Mucosa of rectum (tissue), 2 donors: Measurements from ENCODE around the gene MYO1E.

Source experiments
- H3K27ac ChIP-seq, 2 donors: one replicate each; pipeline ENCODE4 v1.7.0; 2013; ENCODE audit warnings: inconsistent platforms in 2 of 2, low read depth in 2 of 2, low read length in 2 of 2
- H3K27me3 ChIP-seq, 2 donors: one replicate each; pipeline ENCODE4 v1.7.0; 2013; ENCODE audit warnings: low read length in 2 of 2; ENCODE audit not compliant: control insufficient read depth in 2 of 2, insufficient read depth in 2 of 2
- H3K36me3 ChIP-seq, 2 donors: one replicate each; pipeline ENCODE4 v1.7.0; 2013; ENCODE audit warnings: low read length in 2 of 2; ENCODE audit not compliant: control insufficient read depth in 2 of 2, insufficient read depth in 2 of 2
- H3K4me1 ChIP-seq, 2 donors: one replicate each; pipeline ENCODE4 v1.7.0; 2013; ENCODE audit warnings: low read length in 2 of 2, mild to moderate bottlenecking in 1 of 2; ENCODE audit not compliant: control insufficient read depth in 2 of 2, insufficient read depth in 2 of 2
- H3K4me3 ChIP-seq, 2 donors: one replicate each; pipeline ENCODE4 v1.7.0; 2013; ENCODE audit warnings: low read length in 2 of 2
- H3K9ac ChIP-seq, 2 donors: one replicate each; pipeline ENCODE4 v1.7.0; 2013; ENCODE audit warnings: low read length in 2 of 2, low read depth in 1 of 2, mild to moderate bottlenecking in 1 of 2
- H3K9me3 ChIP-seq, 2 donors: one replicate each; pipeline ENCODE4 v1.7.0; 2013; ENCODE audit warnings: low read length in 2 of 2; ENCODE audit not compliant: control insufficient read depth in 2 of 2
- donor health status: healthy.
- donor health status: Normal muscosa, but diverticular disease.

MYO1E gene

GRCh38 chr15:59242649-59243048 lies 130.0 kb downstream of the MYO1E start:
- no peaks in the 10 kb centered on the region for H3K9me3 ChIP-seq

GRCh38 chr15:59240036-59240435 lies 132.6 kb downstream of the MYO1E start:
- Histone ChIP-seq H3K27ac (no peak overlapping the region), H3K4me1 (peaks cover 0 to 12% of the 10 kb centered on the region in 2 donors), H3K27me3 (no peaks in the 10 kb centered on the region), H3K4me3 (no peak overlapping the region), H3K36me3 (peaks cover 4 to 7% of the 10 kb centered on the region in 2 donors), H3K9ac (no peak overlapping the region), H3K9me3 (no peaks in the 10 kb centered on the region)

More at GRCh38 chr15:59242649-59243048, 130.0 kb downstream of the MYO1E start:
- no peak overlapping the region for H3K4me3 ChIP-seq
- H3K27ac ChIP-seq, result no peak overlapping the region
- no peaks in the 10 kb centered on the region for H3K27me3 ChIP-seq
- H3K9ac ChIP-seq, result no peak overlapping the region
- H3K4me1 ChIP-seq, result peaks cover 0 to 9% of the 10 kb centered on the region in 2 donors
- peaks cover 3 to 11% of the 10 kb centered on the region in 2 donors for H3K36me3 ChIP-seq

- H3K27me3 ChIP-seq, result no peaks in the 10 kb centered on the region
- no peak overlapping the region for H3K27ac ChIP-seq
- H3K9ac ChIP-seq, result no peak overlapping the region
- H3K4me3 ChIP-seq, result no peak overlapping the region
- peaks cover 0 to 8% of the 10 kb centered on the region in 2 donors for H3K4me1 ChIP-seq
- peaks cover 3 to 4% of the 10 kb centered on the region in 2 donors for H3K36me3 ChIP-seq
- no peaks in the 10 kb centered on the region for H3K9me3 ChIP-seq
Measured at GRCh38 chr15:59237924-59238331, 134.7 kb downstream of the MYO1E start.

GRCh38 chr15:59237119-59237855 lies 135.4 kb downstream of the MYO1E start:
- H3K27me3 ChIP-seq, result no peaks in the 10 kb centered on the region
- H3K36me3 ChIP-seq, result peaks cover 3 to 4% of the 10 kb centered on the region in 2 donors
- no peaks in the 10 kb centered on the region for H3K9me3 ChIP-seq
- no peak overlapping the region for H3K4me3 ChIP-seq
- H3K9ac ChIP-seq, result no peak overlapping the region
- H3K27ac ChIP-seq, result no peak overlapping the region
- H3K4me1 ChIP-seq, result peaks cover 0 to 8% of the 10 kb centered on the region in 2 donors

- H3K4me1 ChIP-seq, result peaks cover 0 to 8% of the 10 kb centered on the region in 2 donors
- H3K36me3 ChIP-seq, result peaks cover 4 to 10% of the 10 kb centered on the region in 2 donors
- no peak overlapping the region for H3K4me3 ChIP-seq
- no peaks in the 10 kb centered on the region for H3K27me3 ChIP-seq
- H3K9ac ChIP-seq, result no peak overlapping the region
- no peak overlapping the region for H3K27ac ChIP-seq
- no peaks in the 10 kb centered on the region for H3K9me3 ChIP-seq
Measured at GRCh38 chr15:59236394-59236793, 136.3 kb downstream of the MYO1E start.

- no peak overlapping the region for H3K27ac ChIP-seq
- H3K4me3 ChIP-seq, result no peak overlapping the region
- no peaks in the 10 kb centered on the region for H3K27me3 ChIP-seq
- peaks cover 0 to 6% of the 10 kb centered on the region in 2 donors for H3K4me1 ChIP-seq
- no peaks in the 10 kb centered on the region for H3K9me3 ChIP-seq
- H3K36me3 ChIP-seq, result peaks cover 6 to 22% of the 10 kb centered on the region in 2 donors
- no peak overlapping the region for H3K9ac ChIP-seq
Measured at GRCh38 chr15:59232476-59232875, 140.2 kb downstream of the MYO1E start.

- no peak overlapping the region for H3K27ac ChIP-seq
- no peaks in the 10 kb centered on the region for H3K4me1 ChIP-seq
- H3K27me3 ChIP-seq, result no peaks in the 10 kb centered on the region
- no peak overlapping the region for H3K4me3 ChIP-seq
- H3K9ac ChIP-seq, result no peak overlapping the region
- H3K36me3 ChIP-seq, result peaks cover 15 to 25% of the 10 kb centered on the region in 2 donors
- H3K9me3 ChIP-seq, result no peaks in the 10 kb centered on the region
Measured at GRCh38 chr15:59230531-59231055, 142.1 kb downstream of the MYO1E start.

- H3K4me1 ChIP-seq, result no peaks in the 10 kb centered on the region
- H3K4me3 ChIP-seq, result no peak overlapping the region
- H3K36me3 ChIP-seq, result peaks cover 22 to 27% of the 10 kb centered on the region in 2 donors
- H3K27ac ChIP-seq, result no peak overlapping the region
- no peaks in the 10 kb centered on the region for H3K9me3 ChIP-seq
- H3K27me3 ChIP-seq, result no peaks in the 10 kb centered on the region
- no peak overlapping the region for H3K9ac ChIP-seq
Measured at GRCh38 chr15:59229453-59229852, 143.2 kb downstream of the MYO1E start.

- Histone ChIP-seq H3K36me3 (peaks cover 23 to 30% of the 10 kb centered on the region in 2 donors), H3K27ac (no peak overlapping the region), H3K9ac (no peak overlapping the region), H3K27me3 (no peaks in the 10 kb centered on the region), H3K9me3 (no peaks in the 10 kb centered on the region), H3K4me3 (no peak overlapping the region), H3K4me1 (no peaks in the 10 kb centered on the region)
Measured at GRCh38 chr15:59229015-59229414, 143.7 kb downstream of the MYO1E start.

GRCh38 chr15:59227021-59227420 lies 145.7 kb downstream of the MYO1E start:
- H3K9me3 ChIP-seq, result no peaks in the 10 kb centered on the region
- peaks cover 34 to 48% of the 10 kb centered on the region in 2 donors for H3K36me3 ChIP-seq
- H3K9ac ChIP-seq, result no peak overlapping the region

More at GRCh38 chr15:59227021-59227420, 145.7 kb downstream of the MYO1E start:
- Histone ChIP-seq H3K4me1 (no peaks in the 10 kb centered on the region), H3K4me3 (no peak overlapping the region), H3K27me3 (no peaks in the 10 kb centered on the region), H3K27ac (no peak overlapping the region)
